Fibroblast of lung (primary cell): ENCODE results near the gene SH3BGRL2.

ENCODE experiments used
- EZH2 ChIP-seq: IDR thresholded peaks from 2 replicates; pipeline ENCODE4 v1.5.1; 2012; ENCODE audit warnings: low read length, control low read depth, mild to moderate bottlenecking; ENCODE audit errors: missing control alignments
- TF ChIP-seq, protein P1 (sequence below), 2 donors: IDR thresholded peaks in 1 of 2; conservative IDR thresholded peaks in 1 of 2; 1 replicate in 1 of 2; 2 replicates in 1 of 2; pipeline ENCODE4 v1.5.1; 2011 to 2012; ENCODE audit warnings: low read length in 2 of 2, control low read depth in 1 of 2, inconsistent platforms in 1 of 2, low read depth in 1 of 2, mild to moderate bottlenecking in 1 of 2

DNA sequence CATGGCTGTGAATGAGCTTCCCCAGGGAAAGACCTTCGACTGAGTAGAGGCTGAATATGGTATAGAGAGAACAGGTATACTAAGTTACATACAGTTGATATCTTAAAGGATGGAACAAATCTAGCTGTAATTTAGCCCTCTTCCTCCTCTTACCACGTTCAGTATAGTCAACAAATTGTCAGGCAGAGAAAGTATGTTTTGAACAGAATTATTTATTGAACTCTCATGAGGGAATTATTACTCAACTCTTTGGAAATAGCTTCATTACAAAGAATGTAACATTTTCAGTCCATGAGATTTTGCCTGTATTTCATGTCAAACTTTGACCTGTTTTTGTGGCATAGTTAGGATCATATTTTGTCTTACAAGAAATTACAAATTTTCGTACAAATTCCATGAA lies 63.0 kb downstream of the SH3BGRL2 start:
- TF ChIP-seq EZH2 = no peak
- TF ChIP-seq, protein P1, sequence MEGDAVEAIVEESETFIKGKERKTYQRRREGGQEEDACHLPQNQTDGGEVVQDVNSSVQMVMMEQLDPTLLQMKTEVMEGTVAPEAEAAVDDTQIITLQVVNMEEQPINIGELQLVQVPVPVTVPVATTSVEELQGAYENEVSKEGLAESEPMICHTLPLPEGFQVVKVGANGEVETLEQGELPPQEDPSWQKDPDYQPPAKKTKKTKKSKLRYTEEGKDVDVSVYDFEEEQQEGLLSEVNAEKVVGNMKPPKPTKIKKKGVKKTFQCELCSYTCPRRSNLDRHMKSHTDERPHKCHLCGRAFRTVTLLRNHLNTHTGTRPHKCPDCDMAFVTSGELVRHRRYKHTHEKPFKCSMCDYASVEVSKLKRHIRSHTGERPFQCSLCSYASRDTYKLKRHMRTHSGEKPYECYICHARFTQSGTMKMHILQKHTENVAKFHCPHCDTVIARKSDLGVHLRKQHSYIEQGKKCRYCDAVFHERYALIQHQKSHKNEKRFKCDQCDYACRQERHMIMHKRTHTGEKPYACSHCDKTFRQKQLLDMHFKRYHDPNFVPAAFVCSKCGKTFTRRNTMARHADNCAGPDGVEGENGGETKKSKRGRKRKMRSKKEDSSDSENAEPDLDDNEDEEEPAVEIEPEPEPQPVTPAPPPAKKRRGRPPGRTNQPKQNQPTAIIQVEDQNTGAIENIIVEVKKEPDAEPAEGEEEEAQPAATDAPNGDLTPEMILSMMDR (conservative IDR thresholded peaks at IDR 0.05 in 1 of 2, IDR thresholded peaks at IDR 0.05 in 1 of 2; ENCODE audit: low read depth in 1 of 2, low read length in 2 of 2) = no peak
